GM10266 (cell line): Measurements from ENCODE around the gene FAM13A.

Experiments
- DNase-seq: peaks from one replicate; pipeline ENCODE4 v3.0.0; 2012; ENCODE audit errors: extremely low spot score
- TF ChIP-seq, protein P1 (sequence below): IDR thresholded peaks from 2 replicates; pipeline ENCODE4 v1.5.1; 2012; ENCODE audit warnings: mild to moderate bottlenecking, low read depth; ENCODE audit not compliant: control insufficient read depth, insufficient read depth; ENCODE audit errors: missing control alignments

The FAM13A gene

DNA sequence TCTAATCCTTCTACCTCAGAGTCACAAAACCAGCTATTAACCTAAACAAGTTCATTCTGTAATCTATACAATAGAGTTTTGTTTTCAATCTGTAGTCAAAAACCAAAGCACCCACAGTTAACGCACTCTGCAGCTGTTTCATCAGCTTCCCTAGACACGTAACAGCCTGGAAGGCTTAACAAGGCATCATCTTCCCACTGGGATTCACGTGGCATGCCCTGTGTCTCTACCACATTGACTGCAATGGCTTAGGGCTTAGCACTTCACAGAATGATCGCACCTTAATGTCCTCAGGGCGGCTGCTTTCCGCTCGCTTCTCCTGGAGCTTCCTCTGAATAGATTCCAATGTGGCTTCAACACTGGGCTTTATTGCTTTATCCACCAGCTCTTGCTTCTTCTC is 309.6 kb downstream of the FAM13A start:
- DNase-seq = no peak
- TF ChIP-seq, protein P1, sequence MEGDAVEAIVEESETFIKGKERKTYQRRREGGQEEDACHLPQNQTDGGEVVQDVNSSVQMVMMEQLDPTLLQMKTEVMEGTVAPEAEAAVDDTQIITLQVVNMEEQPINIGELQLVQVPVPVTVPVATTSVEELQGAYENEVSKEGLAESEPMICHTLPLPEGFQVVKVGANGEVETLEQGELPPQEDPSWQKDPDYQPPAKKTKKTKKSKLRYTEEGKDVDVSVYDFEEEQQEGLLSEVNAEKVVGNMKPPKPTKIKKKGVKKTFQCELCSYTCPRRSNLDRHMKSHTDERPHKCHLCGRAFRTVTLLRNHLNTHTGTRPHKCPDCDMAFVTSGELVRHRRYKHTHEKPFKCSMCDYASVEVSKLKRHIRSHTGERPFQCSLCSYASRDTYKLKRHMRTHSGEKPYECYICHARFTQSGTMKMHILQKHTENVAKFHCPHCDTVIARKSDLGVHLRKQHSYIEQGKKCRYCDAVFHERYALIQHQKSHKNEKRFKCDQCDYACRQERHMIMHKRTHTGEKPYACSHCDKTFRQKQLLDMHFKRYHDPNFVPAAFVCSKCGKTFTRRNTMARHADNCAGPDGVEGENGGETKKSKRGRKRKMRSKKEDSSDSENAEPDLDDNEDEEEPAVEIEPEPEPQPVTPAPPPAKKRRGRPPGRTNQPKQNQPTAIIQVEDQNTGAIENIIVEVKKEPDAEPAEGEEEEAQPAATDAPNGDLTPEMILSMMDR = no peak

DNA sequence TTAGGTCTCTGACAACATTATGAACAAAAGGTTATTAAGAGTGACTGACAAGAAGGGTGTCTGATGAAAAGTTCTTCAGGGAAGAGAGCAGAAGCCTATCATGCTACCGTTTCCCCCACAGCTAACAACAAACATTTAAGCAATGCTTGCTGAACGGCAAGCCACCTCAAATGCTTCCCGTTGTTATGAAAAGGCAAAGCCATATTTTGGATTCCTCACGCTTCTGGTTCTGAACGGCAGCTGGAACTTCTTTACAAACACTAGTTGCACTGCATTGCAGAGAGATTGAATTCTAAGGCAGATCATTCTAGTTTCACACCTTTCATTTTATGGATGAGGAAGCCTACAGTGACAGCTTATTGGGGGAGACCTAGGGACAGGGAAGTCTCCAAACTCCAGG is 310.8 kb downstream of the FAM13A start:
- no peak for DNase-seq
- TF ChIP-seq, protein P1 = no peak

DNA sequence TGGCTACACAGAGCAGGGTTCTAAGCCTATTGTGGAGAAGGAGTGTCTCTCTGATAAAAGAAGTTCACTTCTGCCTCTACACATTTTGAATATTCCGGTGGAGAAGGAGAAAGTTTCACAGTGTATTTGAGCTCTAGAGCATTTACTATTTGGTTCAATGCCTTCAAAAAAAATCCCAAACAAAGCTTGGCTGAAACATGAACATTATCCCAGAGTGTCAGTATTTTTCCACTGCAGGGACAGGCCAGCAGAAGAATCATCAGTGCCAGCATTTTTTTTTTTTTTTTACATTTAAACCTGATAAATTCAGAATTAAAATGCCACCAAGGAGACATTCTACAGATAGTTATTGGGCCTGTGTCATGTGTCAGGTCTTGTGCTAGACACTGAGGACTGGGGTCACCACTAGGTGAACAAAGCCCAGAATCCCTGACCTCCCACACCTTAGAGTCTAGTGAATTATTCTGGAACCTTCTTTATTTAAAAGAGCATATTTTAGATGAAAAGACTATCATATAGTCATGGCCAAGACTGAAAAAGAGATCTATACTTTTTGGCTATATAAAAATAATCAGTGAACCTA is 311.3 kb downstream of the FAM13A start:
- TF ChIP-seq, protein P1 = no peak
- no peak for DNase-seq

DNA sequence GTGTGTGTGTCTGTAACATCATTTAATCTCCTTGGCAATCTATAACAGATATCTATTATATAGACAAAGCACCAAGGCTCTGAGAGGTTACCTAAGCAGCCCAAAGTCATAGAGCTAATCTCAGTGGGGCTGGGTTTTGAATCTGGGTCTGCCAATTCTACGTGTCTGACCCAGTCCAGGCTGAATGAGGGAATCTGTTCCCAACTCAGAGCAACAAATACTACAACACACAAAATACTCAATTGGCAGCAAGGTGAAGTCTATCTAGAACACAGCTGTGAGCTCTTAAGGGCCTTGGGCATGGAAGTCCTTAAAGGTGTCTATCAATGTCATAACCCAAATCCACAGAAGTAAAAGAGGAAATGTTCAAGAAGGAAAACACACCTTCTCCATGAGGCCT is 311.8 kb downstream of the FAM13A start:
- TF ChIP-seq, protein P1 = no peak
- DNase-seq = no peak

DNA sequence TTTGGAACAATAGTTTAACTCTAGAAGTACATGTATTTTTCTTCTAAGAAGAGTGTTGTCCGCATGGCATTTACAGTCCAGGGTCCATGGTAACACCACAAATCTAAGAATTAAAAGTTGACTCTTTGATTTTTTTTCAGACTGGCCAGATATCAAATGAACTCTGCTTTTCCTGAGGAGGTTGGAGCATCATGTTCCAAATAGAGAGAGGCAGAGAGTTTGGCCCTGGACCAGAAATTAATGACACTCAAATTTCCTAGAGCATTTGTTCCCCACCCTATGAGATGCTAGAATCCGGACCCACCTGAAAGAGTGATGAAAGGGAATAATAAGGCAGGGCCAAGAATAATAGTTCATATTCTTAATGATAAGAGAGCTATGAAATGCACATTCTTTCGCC is 312.4 kb downstream of the FAM13A start:
- TF ChIP-seq, protein P1 = no peak
- no peak for DNase-seq

DNA sequence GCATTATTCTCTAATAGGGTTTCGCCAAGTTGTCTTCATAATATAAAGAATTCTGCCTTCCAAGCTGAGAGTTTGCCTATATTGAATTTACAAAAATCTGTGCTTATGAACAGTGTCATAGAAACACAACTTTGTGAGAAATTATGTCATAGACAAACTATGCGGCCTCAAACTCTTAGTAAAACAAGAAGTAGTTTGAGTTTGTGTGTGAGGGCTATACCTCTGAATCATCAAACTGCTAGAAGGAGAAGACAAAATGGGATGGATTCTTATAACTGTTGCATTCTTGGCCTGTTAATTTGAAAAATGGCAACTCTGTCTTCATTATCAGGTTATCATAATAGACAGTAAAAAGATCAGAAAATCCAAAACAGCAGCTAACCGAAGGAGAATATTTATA is 313.3 kb downstream of the FAM13A start:
- TF ChIP-seq, protein P1 = no peak
- no peak for DNase-seq

DNA sequence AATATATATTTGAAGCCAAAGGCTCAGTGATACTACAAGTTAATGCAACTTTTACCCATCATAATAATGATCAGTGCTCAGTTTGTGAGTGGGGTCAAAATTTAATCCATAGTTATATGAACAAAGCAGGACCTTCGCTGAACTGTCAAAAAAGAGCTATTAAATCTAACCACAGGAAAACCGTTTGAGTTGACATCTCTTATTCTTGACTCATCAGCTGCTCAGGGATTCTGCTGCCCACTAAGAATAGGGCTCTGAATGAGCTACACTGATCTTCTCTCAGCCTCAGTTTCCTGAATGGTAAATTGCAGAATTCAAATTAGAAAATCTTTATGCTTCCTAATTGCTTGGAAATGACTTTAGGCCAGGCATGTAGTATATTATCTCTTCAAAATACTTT is 314.4 kb downstream of the FAM13A start:
- no peak for DNase-seq
- TF ChIP-seq, protein P1 = no peak
